GM21737 (cell line): ENCODE data around the gene RANBP17.

Experiments used
- ATAC-seq: cut with Tn5 transposase; IDR thresholded peaks from one replicate; pipeline ENCODE4 v1.9.1; 2021; ENCODE audit warnings: mild to moderate bottlenecking, moderate library complexity; ENCODE audit not compliant: unreplicated experiment

Gene RANBP17

GRCh38 chr5:171080186-171080938, 218.5 kb downstream of the RANBP17 start:
- no peak for ATAC-seq

GRCh38 chr5:171081319-171081718, 219.5 kb downstream of the RANBP17 start:
- ATAC-seq: no peak

GRCh38 chr5:171092194-171092593, 230.4 kb downstream of the RANBP17 start:
- no peak for ATAC-seq

GRCh38 chr5:171093598-171093997, 231.8 kb downstream of the RANBP17 start:
- no peak for ATAC-seq

GRCh38 chr5:171094356-171094755, 232.5 kb downstream of the RANBP17 start:
- ATAC-seq: no peak

- ATAC-seq: no peak
Observed at GRCh38 chr5:171102877-171103610, 241.2 kb downstream of the RANBP17 start.

- ATAC-seq: no peak
Observed at GRCh38 chr5:171107669-171108068, 245.9 kb downstream of the RANBP17 start.

- no peak for ATAC-seq
Observed at GRCh38 chr5:171115519-171115918, 253.7 kb downstream of the RANBP17 start.

- no peak for ATAC-seq
Observed at GRCh38 chr5:171116719-171117118, 254.9 kb downstream of the RANBP17 start.

- no peak for ATAC-seq
Observed at GRCh38 chr5:171120986-171121622, 259.3 kb downstream of the RANBP17 start.

- no peak for ATAC-seq
Observed at GRCh38 chr5:171121638-171122037, 259.8 kb downstream of the RANBP17 start.

- no peak for ATAC-seq
Observed at GRCh38 chr5:171122372-171122771, 260.6 kb downstream of the RANBP17 start.

- no peak for ATAC-seq
Observed at GRCh38 chr5:171123417-171123816, 261.6 kb downstream of the RANBP17 start.

- no peak for ATAC-seq
Observed at GRCh38 chr5:171127314-171127713, 265.5 kb downstream of the RANBP17 start.

- no peak for ATAC-seq
Observed at GRCh38 chr5:171128136-171128535, 266.3 kb downstream of the RANBP17 start.

GRCh38 chr5:171129308-171129707, 267.5 kb downstream of the RANBP17 start:
- no peak for ATAC-seq

- no peak for ATAC-seq
Observed at GRCh38 chr5:171131497-171131896, 269.7 kb downstream of the RANBP17 start.

GRCh38 chr5:171137768-171138525, 276.1 kb downstream of the RANBP17 start:
- no peak for ATAC-seq

GRCh38 chr5:171139227-171139626, 277.4 kb downstream of the RANBP17 start:
- no peak for ATAC-seq

- ATAC-seq: no peak
Observed at GRCh38 chr5:171142617-171143016, 280.8 kb downstream of the RANBP17 start.

GRCh38 chr5:171143171-171143570, 281.4 kb downstream of the RANBP17 start:
- no peak for ATAC-seq
